ENCODE data around the gene KLC1. TPM values are rescaled to one million over a fixed set of nuclear protein-coding genes. Genes with fewer than 3 reads are reported as not detected.

KLC1 gene
- total and polyA plus RNA-seq, 7 donors, result 25.0 to 399 (median 216) TPM

DNA sequence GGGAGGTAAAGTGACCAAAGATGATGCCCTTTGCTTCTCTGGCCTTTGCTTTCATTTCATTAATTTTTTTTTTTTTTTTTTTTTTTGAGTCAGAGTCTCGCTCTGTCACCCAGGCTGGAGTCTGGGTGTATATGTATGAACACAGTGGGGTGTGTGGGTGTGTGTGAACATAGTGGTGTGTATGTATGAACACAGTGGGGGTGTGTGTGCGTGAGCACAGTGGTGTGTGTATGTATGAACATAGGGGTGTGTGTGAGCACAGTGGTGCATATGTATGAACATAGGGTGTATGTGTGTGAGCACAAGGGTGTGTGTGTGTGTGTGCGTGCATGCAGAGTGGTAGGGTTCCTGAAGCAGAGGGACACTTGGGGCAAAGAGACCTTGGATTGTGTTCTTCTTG is 9.6 kb downstream of the KLC1 start:
- H3K27ac ChIP-seq, result peak overlapping the region in 1 of 4 donors; percentile 49
- no peaks in the 10 kb centered on the region for H3K9me3 ChIP-seq
- peaks cover 0 to 72% (median 55%) of the 10 kb centered on the region in 4 donors for H3K4me1 ChIP-seq
- H3K27me3 ChIP-seq, result no peaks in the 10 kb centered on the region
- TF ChIP-seq POLR2AphosphoS5 (IDR thresholded peaks at IDR 0.05), result no peak
- TF ChIP-seq POLR2A (IDR thresholded peaks at IDR 0.05), result no peak
- no peak for TF ChIP-seq EP300 (IDR thresholded peaks at IDR 0.05)
- TF ChIP-seq, protein P1, sequence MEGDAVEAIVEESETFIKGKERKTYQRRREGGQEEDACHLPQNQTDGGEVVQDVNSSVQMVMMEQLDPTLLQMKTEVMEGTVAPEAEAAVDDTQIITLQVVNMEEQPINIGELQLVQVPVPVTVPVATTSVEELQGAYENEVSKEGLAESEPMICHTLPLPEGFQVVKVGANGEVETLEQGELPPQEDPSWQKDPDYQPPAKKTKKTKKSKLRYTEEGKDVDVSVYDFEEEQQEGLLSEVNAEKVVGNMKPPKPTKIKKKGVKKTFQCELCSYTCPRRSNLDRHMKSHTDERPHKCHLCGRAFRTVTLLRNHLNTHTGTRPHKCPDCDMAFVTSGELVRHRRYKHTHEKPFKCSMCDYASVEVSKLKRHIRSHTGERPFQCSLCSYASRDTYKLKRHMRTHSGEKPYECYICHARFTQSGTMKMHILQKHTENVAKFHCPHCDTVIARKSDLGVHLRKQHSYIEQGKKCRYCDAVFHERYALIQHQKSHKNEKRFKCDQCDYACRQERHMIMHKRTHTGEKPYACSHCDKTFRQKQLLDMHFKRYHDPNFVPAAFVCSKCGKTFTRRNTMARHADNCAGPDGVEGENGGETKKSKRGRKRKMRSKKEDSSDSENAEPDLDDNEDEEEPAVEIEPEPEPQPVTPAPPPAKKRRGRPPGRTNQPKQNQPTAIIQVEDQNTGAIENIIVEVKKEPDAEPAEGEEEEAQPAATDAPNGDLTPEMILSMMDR (IDR thresholded peaks at IDR 0.05), result no peak
- intact Hi-C loops (cut with DNase I), result no loop called here
- WGBS, 2 donors, result 92 to 95% methylated on average over 3 of the region's 3 CpGs
- H3K36me3 ChIP-seq, result peaks cover 0 to 6% (median 0%) of the 10 kb centered on the region in 4 donors
- DNase-seq, result no peak
- H3K4me3 ChIP-seq, result no peak overlapping the region

DNA sequence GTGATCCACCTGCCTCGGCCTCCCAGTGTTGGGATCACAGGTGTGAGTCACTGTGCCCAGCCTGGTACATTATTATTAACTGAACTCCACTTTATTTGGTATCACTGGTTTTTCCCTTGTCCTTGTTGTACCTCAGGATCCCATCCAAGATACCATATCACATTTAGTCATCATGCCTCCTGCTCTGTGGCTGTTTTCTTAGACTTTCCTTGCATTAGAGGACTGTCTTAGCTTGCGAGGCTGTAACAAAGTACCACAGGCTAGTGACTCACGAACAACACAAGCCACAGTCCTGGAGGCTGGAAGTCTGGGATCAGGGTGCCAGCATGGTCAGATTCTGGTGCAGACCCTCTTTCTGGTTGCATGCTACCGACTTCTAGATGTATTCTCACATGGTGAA is 12.2 kb downstream of the KLC1 start:
- TF ChIP-seq, protein P1 (IDR thresholded peaks at IDR 0.05), result no peak
- TF ChIP-seq EP300 (IDR thresholded peaks at IDR 0.05) (no peak), POLR2AphosphoS5 (IDR thresholded peaks at IDR 0.05) (no peak), POLR2A (IDR thresholded peaks at IDR 0.05) (no peak)
- Histone ChIP-seq H3K36me3 (peaks cover 0 to 6% (median 0%) of the 10 kb centered on the region in 4 donors), H3K4me1 (peaks cover 0 to 60% (median 30%) of the 10 kb centered on the region in 4 donors), H3K9me3 (no peaks in the 10 kb centered on the region), H3K27me3 (no peaks in the 10 kb centered on the region), H3K4me3 (no peak overlapping the region), H3K27ac (no peak overlapping the region)
- WGBS, 2 donors, result 94 to 96% methylated on average over 4 of the region's 4 CpGs
- DNase-seq, result no peak
- intact Hi-C loops (cut with DNase I), result no loop called here

DNA sequence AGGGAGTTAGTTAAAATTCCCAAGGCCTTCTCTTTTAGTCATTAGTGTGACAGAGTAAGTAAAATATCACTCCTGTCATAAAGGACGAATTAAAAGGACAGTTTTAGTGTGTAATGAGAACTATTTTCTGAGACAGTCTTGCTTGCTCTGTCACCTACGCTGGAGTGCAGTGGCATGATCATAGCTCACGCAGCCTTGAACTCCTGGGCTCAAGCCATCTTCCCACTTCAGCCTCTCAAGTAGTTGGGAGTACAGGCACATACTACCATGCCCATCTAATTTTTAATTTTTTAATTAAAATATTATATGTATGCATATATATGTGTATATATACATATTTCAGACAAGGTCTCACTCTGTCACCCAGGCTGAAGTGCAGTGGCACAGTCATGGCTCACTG is 17.2 kb downstream of the KLC1 start:
- WGBS, 2 donors, result 94% methylated on average over 3 of the region's 3 CpGs
- Histone ChIP-seq H3K36me3 (no peaks in the 10 kb centered on the region), H3K9me3 (no peaks in the 10 kb centered on the region), H3K4me1 (peaks cover 0 to 37% (median 16%) of the 10 kb centered on the region in 4 donors), H3K27ac (no peak overlapping the region), H3K27me3 (no peaks in the 10 kb centered on the region), H3K4me3 (no peak overlapping the region)
- no peak for TF ChIP-seq POLR2AphosphoS5 (IDR thresholded peaks at IDR 0.05)
- no peak for TF ChIP-seq POLR2A (IDR thresholded peaks at IDR 0.05)
- no peak for DNase-seq
- intact Hi-C loops (cut with DNase I), result no loop called here

DNA sequence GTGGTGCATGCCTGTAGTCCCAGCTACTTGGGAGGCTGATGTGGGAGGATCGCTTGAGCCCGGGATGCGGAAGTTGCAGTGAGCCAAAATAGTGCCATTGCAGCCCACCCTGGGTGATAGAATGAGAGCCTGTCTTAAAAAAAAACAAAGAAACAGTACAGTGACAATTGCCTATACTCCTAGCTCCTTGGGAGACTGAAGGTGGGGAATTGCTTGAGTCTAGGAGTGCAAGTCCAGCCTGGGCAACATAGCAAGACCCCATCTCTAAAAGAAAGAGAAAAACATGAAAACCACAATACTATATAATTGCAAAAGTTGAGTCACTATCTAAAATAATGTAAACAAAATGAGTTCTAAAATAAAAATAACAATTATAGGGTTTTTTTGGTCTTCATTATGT is 20.0 kb downstream of the KLC1 start:
- TF ChIP-seq, protein P1 (IDR thresholded peaks at IDR 0.05), result no peak
- TF ChIP-seq POLR2A (IDR thresholded peaks at IDR 0.05), result no peak
- TF ChIP-seq EP300 (IDR thresholded peaks at IDR 0.05), result no peak
- no peak for TF ChIP-seq POLR2AphosphoS5 (IDR thresholded peaks at IDR 0.05)
- H3K27me3 ChIP-seq, result no peaks in the 10 kb centered on the region
- H3K4me1 ChIP-seq, result peaks cover 0 to 48% (median 37%) of the 10 kb centered on the region in 4 donors
- H3K36me3 ChIP-seq, result no peaks in the 10 kb centered on the region
- no peak for DNase-seq
- 98 to 99% methylated on average over 3 of the region's 3 CpGs for WGBS, 2 donors
- intact Hi-C loops (cut with DNase I), result no loop called here
- no peak overlapping the region for H3K4me3 ChIP-seq
- H3K27ac ChIP-seq, result no peak overlapping the region
- no peaks in the 10 kb centered on the region for H3K9me3 ChIP-seq

DNA sequence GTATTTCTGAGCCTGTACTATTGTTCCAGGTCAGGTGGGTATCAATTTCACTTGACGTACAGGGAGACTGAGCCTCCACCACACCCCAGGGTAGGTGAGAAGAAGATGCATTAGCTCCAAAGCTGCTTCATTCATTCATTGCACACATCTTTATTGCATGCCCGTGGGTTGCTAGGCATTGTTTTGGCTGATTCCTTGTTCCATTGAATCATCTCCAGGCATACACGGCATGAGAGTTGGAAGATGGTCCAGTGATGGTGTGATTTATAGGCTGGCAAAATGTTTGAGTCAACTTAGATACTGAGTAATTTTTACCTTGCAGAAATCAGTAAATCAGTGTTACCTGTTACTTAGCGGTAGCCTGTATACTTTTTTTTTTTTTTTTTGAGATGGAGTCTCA is 21.2 kb downstream of the KLC1 start:
- peaks cover 6 to 8% (median 7%) of the 10 kb centered on the region in 4 donors for H3K36me3 ChIP-seq
- H3K27ac ChIP-seq, result no peak overlapping the region
- WGBS, 2 donors, result 89% methylated on average over 4 of the region's 4 CpGs
- peaks cover 0 to 56% (median 48%) of the 10 kb centered on the region in 4 donors for H3K4me1 ChIP-seq
- H3K4me3 ChIP-seq, result no peak overlapping the region
- TF ChIP-seq EP300 (IDR thresholded peaks at IDR 0.05) (no peak), POLR2AphosphoS5 (IDR thresholded peaks at IDR 0.05) (no peak), POLR2A (IDR thresholded peaks at IDR 0.05) (no peak)
- TF ChIP-seq, protein P1 (IDR thresholded peaks at IDR 0.05), result no peak
- no peaks in the 10 kb centered on the region for H3K27me3 ChIP-seq
- DNase-seq, result no peak
- intact Hi-C loops (cut with DNase I), result no loop called here
- no peaks in the 10 kb centered on the region for H3K9me3 ChIP-seq

All from sigmoid colon (tissue), 7 donors.